Glomerular visceral epithelial cell (primary cell): ENCODE measurements around the gene PPP2R5D.

Experiments used
- DNase-seq: peaks from one replicate; pipeline ENCODE4 v3.0.0-alpha.2; 2016; ENCODE audit errors: extremely low spot score

Gene PPP2R5D

DNA sequence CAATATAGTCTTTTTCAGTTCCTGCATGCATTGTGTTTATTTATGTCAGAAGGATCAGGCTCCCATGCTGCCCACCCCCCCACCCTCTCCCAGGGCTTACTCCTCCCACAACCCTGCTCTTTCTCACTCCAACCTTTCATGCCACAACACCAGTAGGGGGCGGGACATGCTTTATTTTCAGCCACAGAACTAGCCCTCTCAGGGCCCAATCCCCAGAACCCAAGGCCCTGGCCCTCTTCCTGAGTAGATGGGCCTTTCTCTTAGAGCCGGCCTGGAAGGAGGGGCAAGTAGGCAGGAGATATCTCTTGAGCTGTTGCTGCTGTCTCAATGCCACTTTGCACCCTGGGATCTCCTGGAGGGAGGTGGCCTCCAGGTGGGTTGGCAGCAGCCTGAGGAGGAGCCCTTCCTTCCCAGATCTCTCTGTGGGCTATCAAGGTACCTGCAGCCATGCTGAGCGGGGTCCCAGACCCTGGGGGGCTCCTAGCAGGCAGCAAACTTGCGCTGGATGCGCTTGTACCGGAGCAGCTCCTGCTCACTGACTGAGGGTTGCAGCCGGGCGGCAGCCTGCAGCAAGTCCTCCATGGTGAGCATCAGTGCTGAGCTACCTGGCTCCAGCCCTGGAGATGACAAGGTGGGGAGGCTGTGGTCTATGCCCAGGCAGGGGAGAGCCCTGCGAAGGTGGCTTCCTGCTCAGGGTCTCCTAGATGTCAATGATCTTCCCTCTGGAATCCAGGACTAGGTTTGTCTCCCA is 20.3 kb upstream of the PPP2R5D start:
- peak; percentile 48 for DNase-seq

DNA sequence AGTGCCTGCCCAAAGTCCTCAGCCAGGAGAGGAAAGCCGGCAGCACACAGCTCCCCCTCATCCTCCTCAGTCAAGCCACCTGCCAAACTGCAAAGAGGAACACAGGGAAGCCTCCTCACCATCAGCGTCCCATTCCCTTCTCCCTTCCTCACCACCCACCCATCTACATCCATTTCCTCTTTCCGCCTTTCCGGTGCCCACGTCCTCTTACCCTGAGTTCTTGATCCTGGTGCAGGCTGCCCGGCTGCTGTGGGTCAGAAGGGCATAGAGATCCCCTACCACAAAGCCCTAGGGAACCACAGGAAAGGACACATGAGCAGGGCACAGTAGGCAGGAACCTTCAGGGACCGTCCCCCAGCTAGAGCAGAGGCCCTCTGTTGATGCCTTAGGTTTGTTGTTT is 17.8 kb upstream of the PPP2R5D start:
- DNase-seq, result no peak

DNA sequence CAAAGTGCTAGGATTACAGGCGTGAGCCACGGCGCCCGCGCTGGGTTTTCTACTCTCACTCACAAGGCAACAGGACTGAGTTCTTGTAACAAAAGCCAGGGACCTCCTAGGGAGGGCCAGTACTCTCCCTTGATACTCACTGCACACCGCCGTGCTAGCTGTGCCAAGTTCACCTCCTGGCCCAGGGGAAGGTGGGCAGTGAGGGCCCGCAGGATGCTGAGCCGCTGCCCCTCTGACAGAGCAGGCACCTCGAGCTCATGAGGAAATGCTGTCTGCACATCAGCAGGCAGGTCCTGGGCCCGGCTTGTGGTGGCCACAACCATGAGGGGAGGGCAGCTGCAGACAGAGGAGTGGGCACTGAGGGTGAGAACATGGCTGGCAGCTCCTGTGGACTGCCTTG is 17.1 kb upstream of the PPP2R5D start:
- DNase-seq, result no peak

DNA sequence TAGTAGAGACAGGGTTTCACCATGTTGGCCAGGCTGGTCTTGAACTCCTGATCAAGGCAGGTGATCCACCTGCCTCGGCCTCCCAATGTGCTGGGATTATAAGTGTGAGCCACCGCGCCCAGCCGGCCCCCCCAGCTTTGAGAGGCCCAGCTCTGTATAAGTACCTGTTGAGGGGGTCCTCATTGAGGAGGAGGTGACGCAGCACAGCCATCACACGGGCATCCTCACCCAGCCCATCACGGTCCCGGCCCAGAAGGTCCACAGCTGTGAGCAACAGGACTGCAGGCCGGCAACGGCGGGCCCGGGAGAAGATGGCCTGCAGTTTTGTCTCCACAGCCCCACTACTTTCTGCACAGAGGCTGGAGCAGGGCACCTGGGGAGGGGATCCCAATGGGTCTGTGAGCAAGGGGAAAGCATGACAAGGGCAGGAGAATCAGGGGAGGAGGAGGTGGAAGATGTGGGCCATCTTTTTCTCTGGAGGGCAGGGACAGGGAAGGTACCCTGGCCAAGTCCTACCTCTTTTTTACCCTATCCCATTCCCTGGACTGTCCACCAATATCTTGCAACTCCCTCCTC is 16.2 kb upstream of the PPP2R5D start:
- DNase-seq, result no peak

DNA sequence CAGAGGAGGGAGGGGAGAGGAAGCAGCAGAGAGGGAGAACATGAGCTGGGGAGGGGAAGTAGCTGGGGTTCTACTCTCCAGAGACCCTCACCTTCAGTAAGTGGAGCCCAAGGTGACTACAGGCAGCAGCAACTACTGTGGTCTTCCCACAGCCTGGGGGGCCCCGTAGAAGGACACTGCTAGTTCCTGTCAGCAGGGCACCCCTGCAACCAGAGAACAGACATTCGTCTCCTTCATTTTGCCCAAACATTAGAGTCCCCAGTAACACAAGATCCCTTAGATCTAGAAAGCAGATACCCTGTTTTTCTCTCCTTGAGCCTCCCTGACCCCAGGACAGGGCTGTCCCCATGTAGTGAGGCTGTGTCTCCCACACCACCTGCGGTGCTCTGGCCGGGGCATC is 15.6 kb upstream of the PPP2R5D start:
- no peak for DNase-seq

DNA sequence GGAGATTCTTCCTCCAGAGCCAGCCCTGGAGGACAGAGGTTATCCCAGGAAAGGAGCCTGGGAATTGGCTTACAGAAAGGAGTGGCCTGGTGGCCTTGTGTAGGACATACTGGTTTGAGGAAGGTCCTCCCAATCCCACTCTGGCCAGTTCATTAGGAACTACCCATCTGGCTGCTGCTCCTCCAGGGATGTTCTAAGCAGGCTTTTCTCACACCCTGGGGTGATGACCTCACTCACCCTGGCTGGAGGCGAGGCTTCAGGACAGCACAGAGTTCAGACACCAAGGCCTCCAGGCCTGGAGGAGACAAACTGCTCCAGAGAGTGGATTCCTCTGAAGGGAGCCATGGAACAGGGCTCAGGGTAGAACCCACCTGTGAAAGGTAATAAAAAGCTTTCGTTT is 14.9 kb upstream of the PPP2R5D start:
- no peak for DNase-seq

DNA sequence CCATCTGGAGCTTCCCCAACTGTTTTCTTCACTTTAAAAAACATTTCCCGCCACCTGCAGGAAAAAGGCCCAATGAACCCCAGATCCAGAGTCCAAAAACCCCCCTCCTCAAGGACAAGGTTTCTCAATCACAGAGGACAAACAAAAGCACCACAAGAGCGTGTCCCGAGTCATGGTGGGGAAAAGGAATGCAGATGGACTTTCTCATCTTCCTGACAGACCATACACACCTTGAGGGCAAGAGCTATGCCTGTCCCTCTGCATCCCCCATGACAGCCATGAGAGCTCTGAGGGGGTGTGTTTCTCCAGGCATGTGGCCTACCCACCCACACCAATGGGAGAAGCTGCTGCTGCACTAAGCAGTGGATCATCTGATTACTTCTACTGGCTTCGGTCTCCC is 14.4 kb upstream of the PPP2R5D start:
- no peak for DNase-seq

DNA sequence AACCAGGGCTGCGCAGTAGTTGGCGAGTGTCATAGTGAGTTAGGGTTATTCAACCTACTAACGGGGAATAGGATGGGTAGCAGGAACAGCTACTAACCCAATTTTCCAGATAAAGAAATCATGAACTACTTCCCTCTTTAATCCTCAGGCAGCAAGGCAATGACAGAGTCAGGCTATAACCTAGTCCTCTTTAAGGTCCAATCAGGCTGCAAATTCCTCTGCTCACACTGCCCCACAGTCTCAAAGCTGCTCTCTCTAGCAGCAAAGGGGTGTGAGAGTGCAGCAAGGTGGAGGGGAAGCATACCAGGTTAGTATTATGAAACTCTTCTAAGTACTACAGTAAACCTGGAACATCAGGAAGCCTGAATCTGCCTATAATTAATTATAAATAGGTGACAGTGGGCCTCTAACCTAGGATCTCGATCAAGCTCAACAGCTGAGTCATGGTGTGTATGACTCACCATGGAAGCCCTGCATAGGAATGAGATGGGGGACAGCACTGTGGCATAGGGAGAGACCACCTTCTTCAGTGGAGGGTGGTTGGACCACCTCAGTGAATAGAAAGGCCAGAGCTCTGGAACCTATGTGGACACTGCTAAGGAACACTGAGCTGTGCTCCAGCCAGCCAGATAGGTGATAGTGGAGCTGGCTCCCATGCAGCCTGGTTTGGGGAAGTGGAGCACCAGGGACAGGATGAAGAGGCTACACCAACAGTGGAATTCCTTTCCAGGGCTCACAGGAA is 13.3 kb upstream of the PPP2R5D start:
- no peak for DNase-seq

DNA sequence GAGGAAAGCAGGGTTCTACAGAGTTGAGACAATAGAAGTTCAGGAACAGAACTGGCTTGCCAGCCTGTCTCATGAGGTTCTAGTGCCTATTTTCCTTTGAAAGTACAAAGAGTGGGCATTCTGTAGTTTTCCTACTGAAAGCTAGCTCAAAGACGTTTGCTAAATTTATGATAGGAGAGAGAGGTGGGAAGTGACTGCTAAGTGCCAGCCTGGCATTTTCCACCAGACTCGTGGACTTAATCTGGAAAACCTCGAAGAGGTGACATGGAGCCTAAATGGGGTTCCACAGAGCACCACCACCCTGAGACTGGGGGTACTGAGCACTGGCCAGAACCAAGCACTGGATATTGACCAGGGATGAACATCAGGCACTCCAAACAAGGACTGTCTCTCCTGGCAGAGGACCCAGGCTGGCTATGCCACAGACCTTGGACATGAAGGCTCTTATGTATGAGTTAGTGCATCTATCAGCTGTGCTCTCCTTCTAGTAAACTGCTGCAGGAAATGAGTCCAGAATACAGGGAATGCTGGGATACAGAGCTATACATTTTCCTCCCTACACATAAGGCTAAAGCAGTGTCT is 12.5 kb upstream of the PPP2R5D start:
- no peak for DNase-seq

DNA sequence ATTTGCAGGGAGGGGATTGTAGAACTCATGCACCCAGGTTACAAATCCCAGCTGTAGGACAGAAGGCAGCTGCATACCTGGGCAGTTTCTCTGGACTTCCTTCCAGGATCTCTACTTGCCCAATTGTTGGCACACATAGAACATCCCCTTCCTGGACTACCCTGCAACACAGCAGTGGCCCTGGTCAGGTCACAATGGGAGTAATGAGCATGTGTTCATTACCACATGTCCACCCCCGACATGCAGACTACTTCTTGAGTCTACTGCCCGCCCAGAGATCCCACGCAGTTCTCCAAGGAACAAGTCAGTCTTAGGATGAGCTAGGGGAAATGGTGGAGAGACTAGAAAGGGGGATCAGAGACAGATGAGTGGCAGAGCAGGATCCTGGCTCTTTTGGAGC is 10.4 kb upstream of the PPP2R5D start:
- no peak for DNase-seq

DNA sequence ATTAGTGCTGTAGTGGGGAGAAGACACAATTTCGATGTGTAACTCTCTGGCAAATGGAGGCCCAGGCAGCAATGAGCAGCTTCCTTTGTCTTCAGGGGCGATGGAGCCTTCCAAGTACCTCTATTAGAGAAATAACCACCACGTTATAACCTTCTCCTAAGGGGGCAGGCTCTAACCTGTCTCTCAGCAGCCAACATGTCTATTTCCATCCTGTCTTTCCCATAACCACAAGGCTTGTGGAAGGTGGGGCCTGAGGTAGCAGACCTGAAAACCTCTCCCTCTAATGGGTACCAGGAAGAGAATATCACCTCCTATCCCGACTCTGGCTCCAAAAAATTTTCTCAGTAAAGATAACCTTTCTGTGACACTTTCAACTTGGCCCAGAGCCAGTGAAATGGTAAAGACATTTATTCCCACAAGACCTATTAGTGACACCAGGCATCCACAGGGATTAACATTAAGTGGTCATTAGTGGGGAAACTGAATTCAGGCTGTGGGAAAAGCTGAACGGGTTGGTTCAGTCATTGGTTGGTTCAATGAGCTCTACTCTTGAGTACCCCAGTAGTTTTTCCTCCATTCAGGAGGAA is 9.4 kb upstream of the PPP2R5D start:
- no peak for DNase-seq

DNA sequence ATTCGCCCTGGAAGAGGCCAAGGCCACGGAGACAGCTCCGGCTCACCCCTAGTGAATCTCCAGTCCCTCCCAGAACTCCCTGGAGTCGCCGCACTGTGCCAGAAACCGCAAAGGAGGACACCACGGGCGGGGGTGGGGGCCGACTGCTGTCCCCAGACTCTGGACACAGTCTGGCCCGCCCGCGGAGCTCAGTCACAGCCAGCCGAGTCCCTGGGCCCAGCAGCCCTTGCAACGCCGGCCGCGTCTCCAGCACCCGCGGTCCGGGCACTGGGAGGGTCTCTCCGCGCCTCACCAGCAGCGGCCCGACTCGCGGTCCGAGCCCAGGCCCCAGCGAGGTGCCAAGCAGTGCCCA is 5.9 kb upstream of the PPP2R5D start:
- DNase-seq, result peak; percentile 27

DNA sequence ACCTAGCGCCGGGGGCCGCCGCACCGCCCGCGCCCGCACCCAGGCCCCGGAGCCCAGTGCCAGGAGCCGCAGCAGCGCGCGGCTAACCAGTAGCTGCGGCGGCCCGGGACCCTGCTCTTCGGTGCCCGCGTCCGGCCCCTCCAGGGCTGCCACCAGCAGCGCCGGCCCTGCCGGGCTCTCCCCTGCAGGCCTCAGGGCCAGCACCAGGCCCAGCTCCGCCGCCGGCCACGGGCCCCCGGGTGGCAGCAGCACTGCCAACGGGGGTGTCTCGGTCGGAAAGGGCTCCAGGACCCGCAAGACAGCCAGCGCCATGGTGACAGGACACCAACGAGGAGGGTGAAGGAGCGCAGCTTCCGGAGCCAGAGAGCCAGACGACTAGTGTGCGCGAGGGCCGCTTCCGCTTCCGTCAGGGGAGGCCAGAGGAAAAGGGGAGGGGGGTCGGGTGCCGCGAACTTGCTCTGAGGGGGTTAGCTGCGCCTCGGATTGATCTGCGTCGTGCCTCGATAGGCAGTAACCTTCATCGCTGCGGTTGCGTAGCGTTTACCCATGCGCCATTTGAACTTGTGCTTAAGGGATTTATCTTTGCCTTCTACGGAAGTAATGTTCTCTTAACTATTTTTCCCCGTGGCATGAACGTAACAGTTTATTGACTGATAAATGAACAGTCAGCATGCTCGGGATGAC is 5.4 kb upstream of the PPP2R5D start, which contains the start of gene PEX6:
TSS of gene PEX6 (minus strand) at position 343 of the 684 bp plus-strand sequence. CDS start at position 312, 31 bp downstream.
- peak; percentile 88 for DNase-seq

DNA sequence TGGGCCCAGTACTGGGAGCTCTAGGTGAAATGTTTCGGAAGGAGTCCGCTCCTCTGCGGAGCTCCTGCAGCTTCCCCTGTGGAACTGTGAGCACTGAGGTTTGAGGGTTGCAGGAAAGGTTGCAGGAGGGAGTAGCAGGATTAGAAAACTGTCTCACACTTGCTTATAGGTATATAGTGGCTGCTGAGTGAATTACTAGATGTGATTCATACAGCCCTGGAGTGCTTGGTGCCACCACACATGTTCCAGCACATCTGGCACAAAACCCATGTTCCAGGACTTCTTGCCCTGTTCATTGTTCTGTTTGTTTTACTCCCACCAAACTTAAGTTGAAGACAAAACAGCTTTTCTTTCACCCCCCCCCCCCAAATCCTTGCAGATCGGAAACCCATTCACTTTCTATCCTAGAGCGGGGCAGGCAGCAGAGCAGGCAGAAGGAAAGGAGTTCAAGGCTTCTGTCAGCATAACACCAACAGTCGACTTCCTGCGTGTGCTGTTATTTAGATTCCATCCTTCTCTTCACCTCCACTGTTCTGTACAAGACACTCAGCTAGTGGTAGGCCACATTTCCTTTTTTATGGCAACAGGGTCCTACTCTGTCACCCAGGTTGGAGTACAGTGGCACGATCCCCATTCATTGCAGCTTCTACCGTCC is 4.7 kb upstream of the PPP2R5D start:
- peak; percentile 30 for DNase-seq

DNA sequence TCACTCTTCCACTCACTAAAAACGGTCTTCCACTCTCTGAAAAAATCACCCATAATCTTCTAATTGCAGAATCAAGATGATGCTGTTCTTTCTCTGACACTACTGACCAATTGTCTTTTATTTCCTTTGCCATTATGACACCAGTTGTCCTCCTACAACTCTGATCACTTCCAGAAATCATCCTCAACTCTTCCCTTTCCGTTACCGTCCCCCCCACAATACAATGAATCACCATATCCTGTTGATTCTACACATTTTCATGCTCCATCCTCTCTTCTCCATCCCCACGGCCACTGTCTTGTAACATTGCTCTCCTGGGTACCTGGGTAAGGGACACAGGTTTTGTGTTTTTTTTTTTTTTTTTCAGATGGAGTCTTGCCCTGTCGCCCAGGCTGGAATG is 2.5 kb upstream of the PPP2R5D start:
- no peak for DNase-seq

DNA sequence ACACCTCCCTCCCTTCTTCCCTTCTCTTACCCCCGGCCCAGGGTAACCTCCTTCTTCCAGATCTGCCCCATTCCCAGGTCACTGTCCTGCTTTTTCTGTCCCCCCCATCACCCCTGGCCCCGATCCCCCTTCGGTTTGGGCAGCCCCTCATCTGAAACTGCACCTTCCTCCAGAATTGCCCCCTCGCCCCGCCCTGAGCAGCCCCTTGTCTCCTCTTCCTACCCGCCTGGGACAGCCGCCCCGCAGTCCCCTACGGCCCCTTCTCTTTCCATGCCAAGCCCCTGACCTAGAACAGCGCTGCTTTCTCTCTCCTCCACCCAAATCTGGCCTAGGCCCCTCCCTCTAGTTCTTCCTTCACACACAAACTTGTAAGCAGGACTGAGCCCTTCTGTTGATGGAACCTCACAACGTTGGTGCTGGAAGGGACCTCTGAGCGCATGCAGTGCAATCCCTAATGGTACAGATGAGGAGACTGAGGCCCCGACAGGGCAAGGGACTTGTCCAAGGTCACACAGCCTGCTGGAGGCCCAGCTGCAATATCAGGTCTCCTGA is 630 bp downstream of the PPP2R5D start:
- DNase-seq, result no peak

DNA sequence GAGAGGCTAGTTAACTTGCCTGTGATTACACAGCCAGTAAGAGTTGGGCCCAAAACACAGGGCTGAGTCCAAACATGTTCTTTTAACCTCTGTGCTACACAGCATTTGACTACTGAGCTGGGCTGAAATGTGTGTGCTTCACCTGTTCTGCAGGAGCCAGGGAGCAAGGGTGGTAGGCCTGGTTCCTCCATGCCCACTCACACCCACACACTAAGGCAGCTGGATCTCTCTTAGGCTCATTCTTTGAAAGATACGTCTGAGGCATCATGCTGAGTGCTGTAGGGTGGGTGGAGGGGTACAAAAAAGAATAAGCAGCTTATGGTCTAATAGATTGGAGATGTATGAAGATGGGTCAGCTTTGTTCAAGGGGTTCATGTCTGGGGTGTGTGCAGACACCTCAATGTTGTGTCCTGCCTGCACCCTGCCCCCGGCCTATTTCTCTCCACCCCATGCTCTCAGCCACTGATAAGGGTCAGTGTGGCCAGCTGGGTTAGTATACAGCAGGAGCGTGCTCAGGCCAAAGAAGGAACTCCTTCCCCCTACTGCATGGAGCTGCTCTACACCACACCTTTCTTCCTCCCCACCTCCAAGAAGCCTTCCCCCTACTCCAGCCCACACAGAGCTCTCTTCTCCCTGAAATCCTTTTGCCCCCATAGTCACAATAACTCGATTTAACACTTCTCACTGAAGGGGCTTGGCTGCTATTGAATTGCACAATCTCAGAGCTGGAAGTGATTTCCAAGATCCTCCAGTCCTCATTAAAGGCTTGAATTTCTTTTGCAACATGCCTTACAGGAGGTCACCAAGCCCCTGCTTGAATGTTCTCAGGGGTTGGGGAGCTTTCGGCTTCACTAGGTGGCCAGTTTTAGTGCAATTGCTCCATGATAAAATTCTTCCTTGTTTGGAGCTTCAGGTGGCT is 3.4 kb downstream of the PPP2R5D start:
- DNase-seq, result no peak

DNA sequence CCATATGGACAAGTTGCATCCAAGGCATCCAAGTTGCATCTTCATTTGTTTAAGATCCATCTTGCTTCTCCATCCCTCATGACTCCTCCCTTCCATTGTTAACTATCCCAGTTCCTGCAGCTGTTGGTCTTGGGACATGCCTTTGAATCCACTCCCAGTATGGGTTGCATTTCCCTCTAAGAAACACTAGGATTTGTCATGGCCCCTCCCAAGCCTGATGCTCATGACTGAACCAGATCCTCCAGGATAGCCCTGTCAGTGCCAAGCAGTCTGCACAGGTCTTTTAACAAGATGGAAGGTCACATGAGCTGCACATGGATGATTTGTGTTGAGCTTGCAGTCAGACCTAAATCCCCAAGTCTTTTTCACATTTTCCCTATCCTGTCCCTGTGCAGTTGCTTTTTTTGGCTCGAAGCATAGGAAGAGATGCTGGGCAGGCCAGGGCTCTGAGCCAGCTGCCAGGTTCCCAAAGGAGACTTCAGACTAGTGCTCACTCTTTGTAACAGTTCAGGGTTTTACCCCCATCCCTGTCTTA is 4.2 kb downstream of the PPP2R5D start:
- DNase-seq, result no peak

DNA sequence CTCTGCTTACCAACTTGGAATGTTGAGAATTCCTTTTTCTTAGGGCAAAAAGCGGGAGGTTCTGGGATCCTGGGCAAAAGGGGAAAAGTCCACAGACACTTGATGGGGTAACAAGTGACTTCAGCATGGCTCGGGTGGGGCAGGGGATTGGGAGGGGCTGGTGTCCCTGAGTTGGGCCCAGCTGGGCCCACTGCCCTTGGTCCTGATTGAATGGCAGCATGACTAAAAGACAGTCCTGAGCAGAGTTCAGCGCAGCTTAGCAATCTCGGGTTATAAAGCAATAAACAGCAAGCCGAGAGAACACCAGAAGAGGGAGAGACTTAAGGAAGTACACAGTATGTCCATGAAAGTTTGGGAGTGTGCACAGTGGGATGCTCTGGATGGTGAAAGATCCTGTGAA is 5.6 kb downstream of the PPP2R5D start:
- no peak for DNase-seq

DNA sequence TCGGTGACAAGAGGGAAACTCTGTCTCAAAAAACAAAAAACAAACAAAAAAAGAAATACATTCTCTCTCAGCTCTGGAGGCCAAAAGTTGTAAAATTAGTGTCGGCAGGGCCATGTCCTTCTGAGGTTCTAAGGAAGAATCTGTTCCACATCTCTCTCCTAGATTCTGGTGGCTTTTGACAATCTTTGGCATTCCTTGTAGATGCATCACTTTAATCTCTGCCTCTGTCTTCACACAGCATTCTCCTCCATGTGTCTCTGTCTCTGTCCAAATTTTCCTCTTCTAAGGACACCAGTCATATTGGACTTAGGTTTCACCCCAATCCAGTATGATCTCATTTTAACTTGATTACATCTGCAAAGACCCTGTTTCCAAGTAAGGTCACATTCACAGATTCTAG is 9.1 kb downstream of the PPP2R5D start:
- DNase-seq, result no peak
